Measurements from ENCODE around the gene ANKH.

- TF ChIP-seq CTCF (IDR thresholded peaks at IDR 0.05; ENCODE audit: borderline replicate concordance, extremely low read depth, low read length, poor library complexity, severe bottlenecking) = no peak
- no peak for TF ChIP-seq EZH2 (IDR thresholded peaks at IDR 0.05; ENCODE audit: borderline replicate concordance, low read depth, low read length, severe bottlenecking)
Measured at GRCh38 chr5:14759744-14760547, 111.6 kb downstream of the ANKH start.

All from DND-41 (cell line).